GM18870 (cell line): ENCODE measurements around the gene ULK4.

Source experiments
- ATAC-seq: cut with Tn5 transposase; IDR thresholded peaks from one replicate; pipeline ENCODE4 v1.9.1; 2021; ENCODE audit warnings: moderate library complexity; ENCODE audit not compliant: unreplicated experiment

Gene ULK4

GRCh38 chr3:41241800-41242571, 719.9 kb downstream of the ULK4 start:
- no peak for ATAC-seq

- ATAC-seq = no peak
These were observed 720.7 kb downstream of the ULK4 start for GRCh38 chr3:41241161-41241560.

GRCh38 chr3:41239587-41239986, 722.3 kb downstream of the ULK4 start:
- ATAC-seq = no peak

- ATAC-seq = no peak
These were observed 724.0 kb downstream of the ULK4 start for GRCh38 chr3:41237907-41238306.

GRCh38 chr3:41236228-41236627, 725.7 kb downstream of the ULK4 start:
- ATAC-seq = no peak

GRCh38 chr3:41234823-41235721, 726.8 kb downstream of the ULK4 start:
- ATAC-seq = no peak

- ATAC-seq = no peak
These were observed 737.6 kb downstream of the ULK4 start for GRCh38 chr3:41224120-41224806.

- no peak for ATAC-seq
These were observed 738.2 kb downstream of the ULK4 start for GRCh38 chr3:41223691-41224090.

- ATAC-seq = no peak
These were observed 738.8 kb downstream of the ULK4 start for GRCh38 chr3:41223078-41223477.

- ATAC-seq = no peak
These were observed 739.4 kb downstream of the ULK4 start for GRCh38 chr3:41222501-41222900.

GRCh38 chr3:41222012-41222411, 739.9 kb downstream of the ULK4 start:
- no peak for ATAC-seq

GRCh38 chr3:41220906-41221677, 740.8 kb downstream of the ULK4 start:
- no peak for ATAC-seq

- ATAC-seq = no peak
These were observed 742.5 kb downstream of the ULK4 start for GRCh38 chr3:41219424-41219823.

- no peak for ATAC-seq
These were observed 744.9 kb downstream of the ULK4 start for GRCh38 chr3:41216993-41217392.

GRCh38 chr3:41216422-41216821, 745.5 kb downstream of the ULK4 start:
- ATAC-seq = no peak

- no peak for ATAC-seq
These were observed 748.3 kb downstream of the ULK4 start for GRCh38 chr3:41213588-41213987.

GRCh38 chr3:41212088-41212487, 749.8 kb downstream of the ULK4 start:
- no peak for ATAC-seq

GRCh38 chr3:41210966-41211365, 750.9 kb downstream of the ULK4 start:
- no peak for ATAC-seq

- ATAC-seq = no peak
These were observed 752.3 kb downstream of the ULK4 start for GRCh38 chr3:41209646-41210045.

- no peak for ATAC-seq
These were observed 753.2 kb downstream of the ULK4 start for GRCh38 chr3:41208507-41209220.
